ENCODE measurements around the gene PARP12.
A peak's percentile ranks its signal among the peaks of the same experiment; 100 is the strongest.

The PARP12 gene

DNA sequence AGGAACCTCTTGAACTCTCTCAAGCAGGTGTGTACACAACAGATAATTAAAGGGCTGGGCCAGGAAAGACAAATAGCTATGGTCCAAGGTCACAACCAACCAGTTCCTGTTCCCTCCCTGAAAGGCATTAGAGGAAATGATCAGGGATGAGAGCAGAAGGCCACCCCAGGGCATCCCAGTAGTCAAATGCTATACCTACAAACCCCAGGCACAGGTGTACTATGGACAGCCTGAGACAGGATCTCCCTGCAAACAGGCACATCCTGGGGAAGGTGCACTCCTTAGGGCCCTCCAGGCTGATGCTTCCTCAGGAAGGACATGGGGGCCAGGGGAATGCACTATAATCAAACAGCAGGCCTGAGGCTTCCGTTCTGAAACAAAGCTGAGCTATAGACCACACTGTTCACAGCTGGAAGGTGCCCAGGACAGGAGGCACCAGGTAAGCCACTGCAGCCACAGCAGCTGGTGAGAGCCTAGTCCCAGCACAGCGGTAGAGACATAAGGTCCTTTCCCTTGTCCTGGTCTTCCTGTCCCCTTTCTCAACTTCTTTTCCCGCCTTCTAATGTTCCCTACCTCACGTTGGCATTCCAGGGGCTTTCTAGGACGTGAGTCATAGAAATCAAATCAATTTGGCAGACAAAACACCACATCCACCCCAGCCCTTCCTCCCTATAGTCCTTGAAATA, 13.3 kb downstream of the PARP12 start:
- Mint-ChIP-seq H3K4me1 (peaks cover 24% of the 10 kb centered on the region), H3K27ac (no peak overlapping the region), H3K9me3 (no peaks in the 10 kb centered on the region), H3K4me3 (no peak overlapping the region), H3K36me3 (peaks cover 13% of the 10 kb centered on the region), H3K27me3 (no peaks in the 10 kb centered on the region)

DNA sequence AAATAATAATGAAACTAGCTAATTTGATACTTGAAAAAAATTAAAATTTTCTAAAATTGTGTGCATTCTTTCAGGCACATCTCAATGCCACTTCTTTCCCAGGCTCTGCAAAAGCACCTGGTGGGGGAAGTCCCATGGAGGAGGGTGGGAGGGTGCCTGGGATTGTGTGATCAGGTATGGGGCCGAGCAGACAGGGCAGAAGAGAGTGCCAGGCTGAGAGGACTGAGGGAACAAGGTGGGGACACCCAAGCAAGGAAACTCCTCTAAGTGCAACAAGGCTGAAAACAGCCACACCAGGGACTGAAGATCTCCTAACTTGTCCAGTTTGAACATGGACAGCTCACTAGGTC, 13.8 kb downstream of the PARP12 start:
- peaks cover 13% of the 10 kb centered on the region for H3K36me3 Mint-ChIP-seq
- H3K27me3 Mint-ChIP-seq = no peaks in the 10 kb centered on the region
- H3K27ac Mint-ChIP-seq = no peak overlapping the region
- H3K4me1 Mint-ChIP-seq = peaks cover 18% of the 10 kb centered on the region
- H3K9me3 Mint-ChIP-seq = no peaks in the 10 kb centered on the region
- H3K4me3 Mint-ChIP-seq = no peak overlapping the region

DNA sequence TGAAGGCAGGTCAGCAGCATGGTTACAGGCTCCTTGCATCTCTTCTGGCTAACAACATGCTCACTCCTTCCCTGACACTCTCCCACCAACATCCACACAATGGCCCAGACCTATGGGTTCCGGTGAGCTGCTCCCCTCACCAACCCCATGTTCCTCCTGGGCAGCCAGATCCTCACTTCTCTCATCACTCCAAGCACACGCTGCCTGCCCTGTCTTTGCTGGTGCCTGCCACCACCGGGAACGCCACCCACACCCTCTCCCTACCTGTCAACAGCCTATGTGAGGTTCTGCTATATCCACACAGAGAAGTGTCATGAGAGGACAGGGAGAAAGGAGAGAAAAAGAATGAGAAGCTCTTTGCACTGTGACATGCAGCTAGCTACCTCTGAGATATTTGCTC, 14.6 kb downstream of the PARP12 start:
- H3K4me1 Mint-ChIP-seq = peaks cover 11% of the 10 kb centered on the region
- H3K36me3 Mint-ChIP-seq = peaks cover 11% of the 10 kb centered on the region
- no peaks in the 10 kb centered on the region for H3K9me3 Mint-ChIP-seq
- H3K4me3 Mint-ChIP-seq = no peak overlapping the region
- no peaks in the 10 kb centered on the region for H3K27me3 Mint-ChIP-seq
- H3K27ac Mint-ChIP-seq = no peak overlapping the region

DNA sequence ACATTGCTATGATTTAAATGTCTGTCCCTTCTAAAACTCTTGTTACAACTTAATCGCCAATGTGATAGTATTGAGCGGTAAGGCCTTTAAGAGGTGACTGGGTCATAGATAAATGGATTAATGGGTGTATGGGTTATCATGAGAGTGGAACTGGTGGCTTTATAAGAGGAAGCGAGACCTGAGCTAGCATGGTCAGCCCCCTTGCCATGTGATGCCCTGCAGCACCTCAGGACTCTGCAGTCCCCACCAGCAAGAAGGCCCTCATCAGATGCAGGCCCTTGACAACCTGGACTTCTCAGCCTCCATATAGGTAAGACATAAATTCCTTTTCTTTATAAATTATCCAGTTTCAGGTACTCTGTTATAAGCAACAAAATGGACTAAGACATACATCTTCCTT, 15.6 kb downstream of the PARP12 start:
- peaks cover 7% of the 10 kb centered on the region for H3K4me1 Mint-ChIP-seq
- H3K36me3 Mint-ChIP-seq = peaks cover 8% of the 10 kb centered on the region
- no peak overlapping the region for H3K4me3 Mint-ChIP-seq
- no peaks in the 10 kb centered on the region for H3K9me3 Mint-ChIP-seq
- no peaks in the 10 kb centered on the region for H3K27me3 Mint-ChIP-seq
- peak overlapping the region; percentile 72 for H3K27ac Mint-ChIP-seq

DNA sequence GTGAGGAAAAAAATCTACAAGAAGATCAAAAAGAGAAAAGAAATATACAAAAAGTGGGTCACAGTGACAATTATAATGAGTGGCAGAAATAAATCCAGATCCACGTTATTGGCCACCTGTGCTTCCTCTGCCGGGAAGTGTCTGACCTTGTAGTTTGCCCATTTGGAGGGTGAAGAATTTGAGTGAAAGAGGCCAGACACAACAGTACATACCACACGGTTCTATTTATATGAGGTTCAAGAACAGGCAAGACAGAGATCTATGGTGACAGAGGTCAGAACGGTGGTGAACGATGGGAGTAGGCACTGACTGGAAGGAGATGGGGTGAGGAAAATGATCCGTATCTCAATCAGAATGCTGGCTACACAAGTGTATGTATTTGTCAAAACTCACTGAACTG, 17.1 kb downstream of the PARP12 start:
- Mint-ChIP-seq H3K4me3 (no peak overlapping the region), H3K27me3 (no peaks in the 10 kb centered on the region), H3K4me1 (peaks cover 5% of the 10 kb centered on the region), H3K27ac (no peak overlapping the region), H3K9me3 (no peaks in the 10 kb centered on the region), H3K36me3 (peaks cover 18% of the 10 kb centered on the region)

DNA sequence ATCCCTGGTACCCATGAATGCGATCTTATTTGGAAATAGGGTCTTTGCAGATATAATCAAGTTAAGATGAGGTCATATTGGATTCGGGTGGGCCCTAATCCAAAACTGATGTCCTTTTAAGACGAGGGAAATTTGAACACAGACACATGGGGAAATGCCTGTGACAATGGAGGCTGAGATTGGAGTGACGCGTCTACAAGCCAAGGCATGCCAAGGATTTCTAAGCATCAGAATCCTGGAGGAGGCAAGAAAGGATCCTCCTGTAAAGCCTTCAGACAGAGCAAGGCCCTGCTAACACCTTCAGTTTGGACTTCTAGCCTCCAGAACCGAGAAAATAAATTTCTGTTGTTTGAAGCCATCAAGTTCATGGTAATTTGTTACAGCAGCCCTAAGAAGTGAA, 18.5 kb downstream of the PARP12 start:
- Mint-ChIP-seq H3K9me3 (no peaks in the 10 kb centered on the region), H3K4me1 (peaks cover 5% of the 10 kb centered on the region), H3K27me3 (no peaks in the 10 kb centered on the region), H3K4me3 (no peak overlapping the region), H3K27ac (peak overlapping the region; percentile 65), H3K36me3 (peaks cover 19% of the 10 kb centered on the region)

DNA sequence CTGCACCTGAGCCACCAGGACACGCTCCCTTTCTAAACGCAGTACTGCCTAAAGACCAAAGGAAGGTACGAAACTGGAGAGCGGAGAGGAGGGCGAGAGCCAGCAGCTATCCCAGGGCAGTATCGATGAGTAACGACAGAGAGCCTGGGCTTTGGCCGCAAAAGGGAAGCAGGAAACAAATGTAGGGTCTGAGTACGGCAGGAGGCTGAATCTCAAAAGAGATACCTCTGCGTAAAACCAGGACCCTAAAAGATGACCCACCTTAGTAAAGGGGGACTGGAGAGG, 20.4 kb downstream of the PARP12 start:
- Mint-ChIP-seq H3K27me3 (no peaks in the 10 kb centered on the region), H3K4me1 (peaks cover 17% of the 10 kb centered on the region), H3K4me3 (no peak overlapping the region), H3K27ac (no peak overlapping the region), H3K9me3 (no peaks in the 10 kb centered on the region), H3K36me3 (peaks cover 22% of the 10 kb centered on the region)

DNA sequence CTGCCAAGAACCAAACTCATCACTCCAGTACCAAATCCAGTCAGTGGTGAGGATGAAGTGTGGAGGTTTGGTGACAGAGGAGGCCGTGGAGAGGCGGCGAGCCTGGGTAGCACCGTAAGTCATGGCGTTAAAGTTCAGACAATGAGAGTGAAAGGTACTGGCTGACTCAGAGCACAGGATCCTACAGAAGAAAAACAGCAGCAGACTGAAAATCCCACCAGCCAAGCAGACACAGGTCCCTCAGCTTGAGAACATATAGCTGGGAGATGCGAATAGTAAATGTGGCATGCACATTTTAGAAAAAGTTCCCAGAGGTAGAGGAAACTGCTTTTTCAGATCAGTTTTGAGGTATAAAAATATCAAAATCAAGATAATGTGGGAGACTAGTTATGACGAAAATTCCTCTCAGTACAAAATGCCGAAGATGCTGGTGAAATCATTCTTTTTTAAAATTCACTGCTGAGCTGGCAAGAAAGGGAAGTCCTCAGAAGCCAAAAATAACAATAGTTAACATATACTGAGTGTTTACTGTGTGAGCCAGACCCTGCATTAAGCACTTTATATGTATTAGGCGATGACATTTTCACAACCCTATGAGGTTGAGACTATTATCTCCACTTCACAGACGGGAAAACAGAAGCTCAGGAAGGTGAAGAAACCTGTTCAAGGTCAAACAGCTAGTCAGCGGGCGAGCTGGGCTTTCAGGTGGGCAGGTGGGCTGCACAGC, 20.9 kb downstream of the PARP12 start:
- Mint-ChIP-seq H3K27ac (no peak overlapping the region), H3K4me3 (no peak overlapping the region), H3K27me3 (no peaks in the 10 kb centered on the region), H3K4me1 (peaks cover 22% of the 10 kb centered on the region), H3K9me3 (no peaks in the 10 kb centered on the region), H3K36me3 (peaks cover 24% of the 10 kb centered on the region)

DNA sequence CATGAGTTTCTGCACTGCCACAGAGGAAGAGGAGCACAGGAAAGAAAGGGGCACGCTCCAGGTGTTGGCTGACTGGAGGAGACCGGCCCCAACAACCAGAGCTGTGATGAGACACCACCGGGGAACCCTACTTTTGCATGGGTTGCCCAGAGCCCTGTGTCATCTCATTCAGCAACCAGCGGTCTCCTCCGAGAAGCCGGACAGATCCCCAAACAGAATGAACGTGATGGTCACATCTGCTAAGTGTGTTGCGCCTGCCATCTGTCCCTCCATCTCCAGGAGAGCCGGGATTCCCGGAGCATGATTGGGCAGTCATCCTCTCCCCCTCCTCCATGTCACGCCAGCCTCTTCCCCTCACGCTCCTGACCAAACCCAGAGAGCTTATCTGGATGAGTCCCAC, 22.9 kb downstream of the PARP12 start:
- no peak overlapping the region for H3K4me3 Mint-ChIP-seq
- H3K9me3 Mint-ChIP-seq = no peaks in the 10 kb centered on the region
- peaks cover 25% of the 10 kb centered on the region for H3K36me3 Mint-ChIP-seq
- H3K27ac Mint-ChIP-seq = no peak overlapping the region
- no peaks in the 10 kb centered on the region for H3K27me3 Mint-ChIP-seq
- peaks cover 36% of the 10 kb centered on the region for H3K4me1 Mint-ChIP-seq

DNA sequence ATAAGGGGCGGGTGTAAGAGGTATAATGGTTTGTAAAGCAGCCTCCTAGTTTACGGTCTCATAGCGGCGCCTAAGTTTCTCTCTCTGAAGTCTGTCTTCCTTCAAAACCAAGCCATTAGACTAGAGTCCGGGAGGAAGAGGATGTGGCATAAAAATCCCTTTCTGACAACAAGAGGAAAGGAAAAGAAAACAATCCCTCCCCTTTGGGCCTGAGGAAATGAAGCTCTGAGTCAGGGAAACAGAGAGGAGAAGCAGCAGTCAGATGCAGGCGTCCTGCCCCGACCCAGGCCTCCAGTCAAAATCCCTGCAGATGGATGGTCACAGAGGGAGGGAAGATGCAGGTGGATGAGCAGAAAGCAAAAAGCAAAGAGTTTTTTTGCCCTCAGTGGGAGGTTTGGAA, 23.7 kb downstream of the PARP12 start:
- Mint-ChIP-seq H3K27me3 (no peaks in the 10 kb centered on the region), H3K9me3 (no peaks in the 10 kb centered on the region), H3K36me3 (peaks cover 25% of the 10 kb centered on the region), H3K4me1 (peaks cover 36% of the 10 kb centered on the region), H3K4me3 (peak overlapping the region; percentile 27), H3K27ac (peak overlapping the region; percentile 35)

DNA sequence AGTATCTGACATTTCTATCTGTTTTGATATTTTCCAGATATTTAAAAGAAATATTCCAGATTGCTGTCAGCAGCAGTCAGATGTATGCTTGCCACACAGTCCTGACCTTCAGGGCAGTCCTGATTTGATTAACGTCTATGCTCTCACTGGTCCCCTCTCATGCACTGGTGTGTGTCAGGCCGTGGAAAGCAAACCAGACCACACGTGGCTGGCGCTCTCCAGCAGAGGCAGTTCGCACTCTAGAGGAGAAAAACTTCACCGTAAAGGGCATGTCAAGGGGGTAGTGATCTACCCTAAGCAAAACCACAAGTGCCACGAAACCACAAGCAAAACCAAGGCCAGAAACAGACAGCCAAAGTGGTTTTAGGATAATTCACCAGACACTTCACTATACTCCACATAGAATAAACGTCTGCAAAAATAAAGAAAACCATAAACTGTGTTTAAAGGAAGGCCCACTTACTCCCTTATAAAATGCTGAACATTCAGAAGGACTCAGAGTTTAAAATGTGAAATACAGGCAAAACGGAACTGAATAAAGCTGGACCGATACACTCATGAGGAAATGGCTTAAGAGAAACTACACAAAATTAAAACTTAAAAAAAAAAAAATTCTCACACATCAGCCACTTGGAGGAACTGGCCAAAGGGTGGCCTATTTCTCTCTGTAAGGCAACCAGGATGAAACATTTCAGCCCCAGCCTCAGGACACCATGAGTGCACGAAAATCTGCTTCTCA, 26.4 kb downstream of the PARP12 start:
- Mint-ChIP-seq H3K27me3 (no peaks in the 10 kb centered on the region), H3K36me3 (peaks cover 26% of the 10 kb centered on the region), H3K27ac (no peak overlapping the region), H3K4me1 (peaks cover 49% of the 10 kb centered on the region), H3K9me3 (no peaks in the 10 kb centered on the region), H3K4me3 (peak overlapping the region; percentile 19)

DNA sequence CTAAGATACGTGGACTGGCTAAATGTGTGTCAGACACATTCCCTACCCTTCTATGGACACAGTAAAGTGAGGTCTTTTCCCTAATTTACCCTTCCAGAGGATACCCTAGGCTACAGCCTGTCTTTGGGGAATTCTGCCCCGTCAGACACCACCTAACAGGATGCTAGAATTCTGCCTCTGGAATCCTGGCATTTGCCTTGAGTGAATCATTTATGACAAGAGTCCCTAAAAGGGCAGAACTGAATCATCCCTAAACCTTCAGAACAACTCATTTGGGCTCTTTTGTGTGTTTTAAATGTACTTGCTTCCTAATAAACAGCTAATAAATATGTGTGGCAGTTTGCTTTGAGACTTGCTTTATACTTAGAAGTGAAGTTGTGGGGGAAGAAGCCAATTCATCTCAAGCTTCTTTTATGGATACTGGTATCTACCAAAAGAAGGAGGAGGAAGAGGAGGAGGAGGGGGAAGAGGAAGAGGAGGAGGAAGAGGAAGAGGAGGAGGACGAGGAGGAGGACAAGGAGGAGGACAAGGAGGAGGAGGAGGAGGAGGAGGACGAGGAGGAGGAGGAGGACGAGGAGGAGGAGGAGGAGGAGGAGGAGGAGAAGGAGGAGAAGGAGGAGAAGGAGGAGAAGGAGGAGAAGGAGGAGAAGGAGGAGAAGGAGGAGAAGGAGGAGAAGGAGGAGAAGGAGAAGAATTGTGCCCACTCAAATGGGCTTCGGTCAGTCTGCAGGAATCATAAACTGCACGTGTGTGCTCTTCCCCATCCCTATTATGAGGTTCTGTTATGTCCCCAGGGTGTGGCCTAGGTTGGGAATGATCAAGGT, 27.1 kb downstream of the PARP12 start:
- peaks cover 49% of the 10 kb centered on the region for H3K4me1 Mint-ChIP-seq
- peaks cover 24% of the 10 kb centered on the region for H3K36me3 Mint-ChIP-seq
- no peak overlapping the region for H3K27ac Mint-ChIP-seq
- H3K4me3 Mint-ChIP-seq = no peak overlapping the region
- no peaks in the 10 kb centered on the region for H3K9me3 Mint-ChIP-seq
- no peaks in the 10 kb centered on the region for H3K27me3 Mint-ChIP-seq

DNA sequence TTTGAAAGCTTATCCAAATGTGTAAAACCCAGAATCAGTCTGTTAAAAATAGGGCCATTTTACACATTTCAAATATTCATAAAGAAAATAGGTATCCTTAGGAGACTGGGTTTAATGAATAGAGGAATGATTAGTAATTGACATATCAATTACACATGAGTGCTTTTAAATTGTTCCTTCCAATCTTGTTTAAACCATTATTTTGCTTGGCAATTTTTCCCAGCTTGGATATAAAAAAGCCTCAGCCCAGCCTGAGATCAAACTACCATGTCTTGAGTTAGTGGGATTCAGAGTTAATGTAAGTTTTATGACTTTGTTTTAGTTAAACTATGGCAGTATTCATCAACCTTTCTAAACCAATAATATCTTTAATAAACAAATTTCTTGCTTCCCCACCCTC, 28.3 kb downstream of the PARP12 start:
- no peak overlapping the region for H3K27ac Mint-ChIP-seq
- no peaks in the 10 kb centered on the region for H3K9me3 Mint-ChIP-seq
- H3K36me3 Mint-ChIP-seq = peaks cover 23% of the 10 kb centered on the region

DNA sequence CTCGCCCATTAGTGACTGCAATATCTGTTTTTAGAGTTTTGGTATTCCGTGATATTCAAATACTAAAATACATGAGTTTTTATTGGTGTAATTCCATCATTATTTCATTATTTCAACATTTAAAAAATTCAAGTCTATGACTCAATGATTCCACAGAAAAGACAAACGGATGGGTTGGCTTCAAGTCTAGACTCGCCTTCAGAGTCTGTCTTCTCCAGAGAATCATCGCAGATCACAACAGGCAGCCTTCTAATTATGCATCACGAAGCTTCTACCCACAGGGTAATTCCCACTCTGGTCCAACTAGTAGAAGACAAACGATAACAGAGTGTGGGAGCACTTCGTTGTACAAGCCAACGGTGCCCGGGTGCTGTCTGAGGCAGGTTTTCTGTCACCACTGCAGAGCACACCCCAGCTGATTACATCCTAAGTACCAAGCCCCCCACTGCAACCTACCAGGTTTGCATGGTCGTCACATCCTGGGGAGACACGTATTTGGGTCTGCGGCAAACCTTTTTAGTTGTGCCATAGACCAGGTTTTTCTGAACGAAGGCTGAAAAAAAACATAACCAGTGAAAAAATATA, 28.9 kb downstream of the PARP12 start:
- Mint-ChIP-seq H3K9me3 (no peaks in the 10 kb centered on the region), H3K27me3 (no peaks in the 10 kb centered on the region), H3K36me3 (peaks cover 20% of the 10 kb centered on the region), H3K4me3 (no peak overlapping the region), H3K27ac (no peak overlapping the region), H3K4me1 (peaks cover 42% of the 10 kb centered on the region)

More for the DNA sequence above, 28.3 kb downstream of the PARP12 start:
- H3K4me3 Mint-ChIP-seq = no peak overlapping the region
- H3K27me3 Mint-ChIP-seq = no peaks in the 10 kb centered on the region
- H3K4me1 Mint-ChIP-seq = peaks cover 46% of the 10 kb centered on the region

DNA sequence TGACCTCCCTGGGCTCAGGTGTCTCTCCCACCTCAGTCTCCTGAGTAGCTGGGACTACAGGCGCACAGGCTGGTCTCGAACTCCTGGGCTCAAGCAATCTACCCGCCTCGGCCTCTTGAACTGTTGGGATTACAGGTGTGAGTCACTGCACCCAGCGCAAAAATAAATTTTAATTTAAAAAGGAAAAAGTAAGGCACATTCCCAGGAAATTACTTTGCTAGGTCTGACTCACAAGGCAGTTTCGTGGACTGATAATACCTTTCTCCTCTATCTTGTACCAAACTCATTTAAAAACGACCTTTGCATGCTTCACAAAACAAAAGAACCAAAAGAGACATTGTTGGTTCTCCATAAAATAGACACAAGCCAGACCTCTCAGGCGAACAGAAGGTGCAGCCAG, 29.7 kb downstream of the PARP12 start:
- Mint-ChIP-seq H3K4me1 (peaks cover 36% of the 10 kb centered on the region), H3K4me3 (no peak overlapping the region), H3K27me3 (no peaks in the 10 kb centered on the region), H3K9me3 (no peaks in the 10 kb centered on the region), H3K27ac (no peak overlapping the region), H3K36me3 (peaks cover 23% of the 10 kb centered on the region)

Measured in activated naive CD4-positive, alpha-beta T cell treated with anti-CD3 and anti-CD28 coated beads, Interleukin-2, amount 50 U/mL, for 24 hours (primary cell).